B cell (primary cell): ENCODE results near the gene CLDND2. TPM values are rescaled to one million over a fixed set of nuclear protein-coding genes. Genes with fewer than 3 reads are reported as not detected.

Experiments used
- ATAC-seq: fragments of 200-7000 bp; cut with Tn5 transposase; one replicate; pipeline ENCODE4 v1.10.0; 2021; ENCODE audit warnings: low read depth, mild to moderate bottlenecking, moderate number of reproducible peaks, moderate library complexity
- CTCF ChIA-PET: fragments of 350-600 bp; sonication (Branson Sonifier 250); formaldehyde crosslinking; loops from one replicate; lab custom pipeline; 2021; ENCODE audit warnings: antibody characterized with exemption, inconsistent platforms; lab: Charles Lee
- POLR2A ChIA-PET: fragments of 350-600 bp; sonication (Branson Sonifier 250); formaldehyde crosslinking; loops from one replicate; lab custom pipeline; 2021; ENCODE audit warnings: antibody characterized with exemption; lab: Charles Lee
- DNase-seq: peaks from one replicate; pipeline ENCODE4 v3.0.0; 2013
- H2AFZ ChIP-seq: 2 replicates; pipeline ENCODE4 v1.6.1; 2012; ENCODE audit warnings: mild to moderate bottlenecking, low read depth, low read length; ENCODE audit not compliant: insufficient read depth, poor library complexity, severe bottlenecking
- H3K27ac ChIP-seq, 2 donors: 1 replicate in 1 of 2; 2 replicates in 1 of 2; pipeline ENCODE4 v1.5.1; 2012 to 2013; ENCODE audit warnings: low read length in 2 of 2, mild to moderate bottlenecking in 2 of 2, moderate library complexity in 1 of 2
- H3K27me3 ChIP-seq, 4 experiments: fragments of 200-600 bp in 1 of 4; sonication (generic) in 1 of 4; replicated peaks in 1 of 4; 1 replicate in 2 of 4; 2 replicates in 2 of 4; pipeline versions ENCODE4 v1.6.1 to v1.7.0; 2013 to 2016; ENCODE audit warnings: low read length in 3 of 4, mild to moderate bottlenecking in 2 of 4, mixed read lengths in 1 of 4, moderate library complexity in 1 of 4; ENCODE audit not compliant: insufficient read depth in 4 of 4, control insufficient read depth in 3 of 4; ENCODE audit errors: control extremely low read depth in 1 of 4
- H3K36me3 ChIP-seq, 2 experiments: replicated peaks in 1 of 2; 1 replicate in 1 of 2; 2 replicates in 1 of 2; pipeline versions ENCODE4 v1.6.1 to v1.7.1; 2013; ENCODE audit warnings: low read length in 1 of 2; ENCODE audit not compliant: insufficient read depth in 2 of 2, control insufficient read depth in 1 of 2; ENCODE audit errors: control extremely low read depth in 1 of 2, extremely low read depth in 1 of 2
- H3K4me1 ChIP-seq, 2 donors: fragments of 200-600 bp in 1 of 2; sonication (generic) in 1 of 2; 1 replicate in 1 of 2; 2 replicates in 1 of 2; pipeline versions ENCODE4 v1.5.1 to v1.6.1; 2013 to 2017; ENCODE audit warnings: low read length in 2 of 2; ENCODE audit not compliant: control insufficient read depth in 2 of 2, insufficient read depth in 2 of 2
- H3K4me2 ChIP-seq: replicated peaks from 2 replicates; pipeline ENCODE3; 2012; ENCODE audit warnings: mild to moderate bottlenecking, low read depth, low read length; ENCODE audit not compliant: poor library complexity, severe bottlenecking
- H3K4me3 ChIP-seq, 5 experiments: fragments of 200-600 bp in 1 of 5; sonication (generic) in 1 of 5; 1 replicate in 3 of 5; 2 replicates in 2 of 5; pipeline versions ENCODE4 v1.5.1 to v1.7.0; 2011 to 2016; ENCODE audit warnings: low read length in 4 of 5, mild to moderate bottlenecking in 4 of 5, low read depth in 2 of 5, control low read depth in 1 of 5, moderate library complexity in 1 of 5; ENCODE audit not compliant: insufficient read depth in 1 of 5; ENCODE audit errors: control extremely low read depth in 1 of 5, extremely low read depth in 1 of 5
- H3K79me2 ChIP-seq: fragments of 200-600 bp; sonication (generic); one replicate; pipeline ENCODE4 v1.6.0; 2016; ENCODE audit warnings: low read length; ENCODE audit not compliant: control insufficient read depth, insufficient read depth
- H3K9ac ChIP-seq: fragments of 200-600 bp; sonication (generic); 2 replicates; pipeline ENCODE4 v1.6.1; 2017; ENCODE audit warnings: mild to moderate bottlenecking, low read length, moderate library complexity
- H3K9me3 ChIP-seq, 3 donors: one replicate each; pipeline versions ENCODE4 v1.6.1 to v1.7.1; 2013; ENCODE audit warnings: low read length in 2 of 3; ENCODE audit not compliant: control insufficient read depth in 2 of 3, insufficient read depth in 1 of 3; ENCODE audit errors: control extremely low read depth in 1 of 3
- H4K20me1 ChIP-seq: 2 replicates; pipeline ENCODE4 v1.6.0; 2012; ENCODE audit warnings: mild to moderate bottlenecking, low read length; ENCODE audit not compliant: insufficient read depth, control insufficient read depth, poor library complexity, severe bottlenecking
- H3K27ac Mint-ChIP-seq: one replicate; pipeline ENCODE4 v1.8.0; 2021; ENCODE audit warnings: mixed read lengths
- H3K27me3 Mint-ChIP-seq: one replicate; pipeline ENCODE4 v1.8.0; 2021; ENCODE audit warnings: mixed read lengths
- H3K4me1 Mint-ChIP-seq: one replicate; pipeline ENCODE4 v1.8.0; 2021; ENCODE audit warnings: mixed read lengths
- H3K4me3 Mint-ChIP-seq: one replicate; pipeline ENCODE4 v1.8.0; 2021; ENCODE audit warnings: mixed read lengths
- H3K9me3 Mint-ChIP-seq: one replicate; pipeline ENCODE4 v1.8.0; 2022; ENCODE audit warnings: mixed read lengths; ENCODE audit not compliant: insufficient read depth
- EZH2 ChIP-seq: IDR thresholded peaks from 2 replicates; pipeline ENCODE4 v1.6.1; 2012; ENCODE audit warnings: borderline replicate concordance, low read depth, mild to moderate bottlenecking, moderate library complexity, low read length; ENCODE audit not compliant: insufficient read depth, poor library complexity, severe bottlenecking
- WGBS: methylation state at CpG from one replicate; pipeline ENCODE4 v1.1.5; 2013; ENCODE audit warnings: missing lambda C conversion rate; ENCODE audit not compliant: insufficient coverage; 5-methylcytosine and 5-hydroxymethylcytosine counted together
- intact Hi-C: fragments of 100-400 bp; cut with micrococcal nuclease; formaldehyde crosslinking; loops from one replicate; pipeline ENCODE4 v1.10.0; 2022
- polyA plus RNA-seq: library from polyadenylated mRNA; depleted of rRNA; stranded (reverse); fragments of >200 nt; gene quantifications from 2 replicates; pipeline ENCODE4 v1.2.3, GENCODE V29; 2012
- total RNA-seq, 2 donors: library from RNA; stranded (reverse); fragments of 120-200 nt in 1 of 2; gene quantifications; 1 replicate in 1 of 2; 2 replicates in 1 of 2; pipeline versions ENCODE4 v1.2.3 to v1.2.4, GENCODE V29; 2013 to 2022
- TF ChIP-seq, protein P1 (sequence below): fragments of 200-600 bp; IDR thresholded peaks from one replicate; pipeline ENCODE4 v1.8.0; 2022; ENCODE audit warnings: antibody characterized with exemption, mild to moderate bottlenecking

CLDND2 gene
- total and polyA plus RNA-seq, 2 donors (not counting 1 experiment from before 2014, with no cell fraction given) = 1.9 TPM; not detected in 1

GRCh38 chr19:51364200-51365106 lies 4.3 kb downstream of the CLDND2 start:
- ATAC-seq (no peak), DNase-seq (no peak)
- no peaks in the 10 kb centered on the region for H3K27me3 Mint-ChIP-seq
- H3K4me3 Mint-ChIP-seq = peak overlapping the region; percentile 59
- peaks cover 5 to 31% of the 10 kb centered on the region in 2 donors for H3K4me1 ChIP-seq
- peak overlapping the region; percentile 71 for H3K27ac Mint-ChIP-seq
- TF ChIP-seq EZH2 = no peak
- TF ChIP-seq, protein P1, sequence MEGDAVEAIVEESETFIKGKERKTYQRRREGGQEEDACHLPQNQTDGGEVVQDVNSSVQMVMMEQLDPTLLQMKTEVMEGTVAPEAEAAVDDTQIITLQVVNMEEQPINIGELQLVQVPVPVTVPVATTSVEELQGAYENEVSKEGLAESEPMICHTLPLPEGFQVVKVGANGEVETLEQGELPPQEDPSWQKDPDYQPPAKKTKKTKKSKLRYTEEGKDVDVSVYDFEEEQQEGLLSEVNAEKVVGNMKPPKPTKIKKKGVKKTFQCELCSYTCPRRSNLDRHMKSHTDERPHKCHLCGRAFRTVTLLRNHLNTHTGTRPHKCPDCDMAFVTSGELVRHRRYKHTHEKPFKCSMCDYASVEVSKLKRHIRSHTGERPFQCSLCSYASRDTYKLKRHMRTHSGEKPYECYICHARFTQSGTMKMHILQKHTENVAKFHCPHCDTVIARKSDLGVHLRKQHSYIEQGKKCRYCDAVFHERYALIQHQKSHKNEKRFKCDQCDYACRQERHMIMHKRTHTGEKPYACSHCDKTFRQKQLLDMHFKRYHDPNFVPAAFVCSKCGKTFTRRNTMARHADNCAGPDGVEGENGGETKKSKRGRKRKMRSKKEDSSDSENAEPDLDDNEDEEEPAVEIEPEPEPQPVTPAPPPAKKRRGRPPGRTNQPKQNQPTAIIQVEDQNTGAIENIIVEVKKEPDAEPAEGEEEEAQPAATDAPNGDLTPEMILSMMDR = no peak
- H3K9me3 Mint-ChIP-seq = no peaks in the 10 kb centered on the region
- no peaks in the 10 kb centered on the region for H3K9me3 ChIP-seq
- no peak overlapping the region for H3K4me2 ChIP-seq
- H3K27ac ChIP-seq = no peak overlapping the region
- H2AFZ ChIP-seq = no peak overlapping the region
- intact Hi-C loops = no loop called here
- CTCF ChIA-PET = interaction anchor here (0.6 to 1.3 kb wide), 3 partner anchors 23 to 43 kb away, joined by 3 to 4 read pairs (median 4); no protein-coding TSS in a partner anchor
- H3K79me2 ChIP-seq = peaks cover 11% of the 10 kb centered on the region
- H3K27me3 ChIP-seq = no peaks in the 10 kb centered on the region
- no peak overlapping the region for H3K4me3 ChIP-seq
- no peaks in the 10 kb centered on the region for H3K36me3 ChIP-seq
- 96% methylated on average over 8 of the region's 15 CpGs for WGBS
- no peak overlapping the region for H3K9ac ChIP-seq
- H3K4me1 Mint-ChIP-seq = peaks cover 37% of the 10 kb centered on the region
- H4K20me1 ChIP-seq = no peaks in the 10 kb centered on the region
- POLR2A ChIA-PET = no interaction called here

- Histone ChIP-seq H3K9ac (no peak overlapping the region), H4K20me1 (no peaks in the 10 kb centered on the region), H3K4me3 (no peak overlapping the region), H3K9me3 (no peaks in the 10 kb centered on the region), H2AFZ (no peak overlapping the region), H3K27ac (no peak overlapping the region), H3K79me2 (peaks cover 15% of the 10 kb centered on the region), H3K27me3 (no peaks in the 10 kb centered on the region), H3K36me3 (no peaks in the 10 kb centered on the region), H3K4me1 (peaks cover 5 to 14% of the 10 kb centered on the region in 2 donors), H3K4me2 (no peak overlapping the region)
- TF ChIP-seq, protein P1 = no peak
- no peak for TF ChIP-seq EZH2
- no peaks in the 10 kb centered on the region for H3K27me3 Mint-ChIP-seq
- peaks cover 29% of the 10 kb centered on the region for H3K4me1 Mint-ChIP-seq
- ATAC-seq (no peak), DNase-seq (no peak)
- ChIA-PET POLR2A (no interaction called here), CTCF (no interaction called here)
- WGBS = 93% methylated on average over 12 of the region's 13 CpGs
- no peaks in the 10 kb centered on the region for H3K9me3 Mint-ChIP-seq
- H3K27ac Mint-ChIP-seq = no peak overlapping the region
- H3K4me3 Mint-ChIP-seq = no peak overlapping the region
- intact Hi-C loops = no loop called here
These were observed 7.6 kb downstream of the CLDND2 start for GRCh38 chr19:51361239-51361638.
